HEK293T (cell line): ENCODE results near the gene YTHDF2.
"Not testable (repeated sequence)": the region's sequence is repeated elsewhere in the genome, so short reads cannot be mapped to it uniquely, and the experiment has no call there.

Source experiments
- CTCF ChIA-PET: fragments of 350-600 bp; formaldehyde crosslinking; extraction: SDS; loops from one replicate; lab custom pipeline; 2021; ENCODE audit warnings: antibody characterized with exemption, inconsistent platforms; lab: Yijun Ruan, JAX
- POLR2A ChIA-PET: fragments of 350-600 bp; formaldehyde crosslinking; extraction: SDS; loops from one replicate; lab custom pipeline; 2020; ENCODE audit warnings: antibody characterized with exemption, inconsistent platforms; lab: Yijun Ruan, JAX
- DNase-seq: peaks from one replicate; pipeline ENCODE4 v3.0.0; 2012; ENCODE audit warnings: mixed read lengths; ENCODE audit errors: extremely low spot score
- ARNT ChIP-seq: fragments of 450-650 bp; IDR thresholded peaks from 2 replicates; pipeline ENCODE4 v1.6.1; 2017; ENCODE audit warnings: mild to moderate bottlenecking
- BHLHE40 ChIP-seq: fragments of 450-650 bp; IDR thresholded peaks from 2 replicates; pipeline ENCODE4 v1.6.1; 2016; ENCODE audit warnings: mild to moderate bottlenecking, moderate library complexity, borderline replicate concordance
- CTBP1 ChIP-seq: fragments of 450-650 bp; IDR thresholded peaks from 2 replicates; pipeline ENCODE4 v1.6.1; 2016; ENCODE audit warnings: borderline replicate concordance
- ELF4 ChIP-seq: fragments of 450-650 bp; IDR thresholded peaks from 2 replicates; pipeline ENCODE4 v1.6.1; 2017; ENCODE audit warnings: antibody characterized with exemption
- FOXA1 ChIP-seq: fragments of 450-650 bp; IDR thresholded peaks from 2 replicates; pipeline ENCODE4 v1.6.1; 2016; ENCODE audit warnings: mild to moderate bottlenecking
- FOXK2 ChIP-seq: fragments of 450-650 bp; IDR thresholded peaks from 2 replicates; pipeline ENCODE4 v1.6.1; 2016; ENCODE audit warnings: mild to moderate bottlenecking
- FOXM1 ChIP-seq: fragments of 450-650 bp; IDR thresholded peaks from 2 replicates; pipeline ENCODE4 v1.6.1; 2017; ENCODE audit warnings: mild to moderate bottlenecking, borderline replicate concordance
- HDGF ChIP-seq: fragments of 450-650 bp; IDR thresholded peaks from 2 replicates; pipeline ENCODE4 v1.6.1; 2017; ENCODE audit warnings: antibody characterized with exemption, borderline replicate concordance
- L3MBTL2 ChIP-seq: fragments of 450-650 bp; conservative IDR thresholded peaks from 2 replicates; pipeline ENCODE4 v1.6.1; 2016; ENCODE audit warnings: mild to moderate bottlenecking
- LEF1 ChIP-seq: fragments of 450-650 bp; IDR thresholded peaks from 2 replicates; pipeline ENCODE4 v1.6.1; 2017; ENCODE audit warnings: mild to moderate bottlenecking, borderline replicate concordance
- NFRKB ChIP-seq: fragments of 450-650 bp; IDR thresholded peaks from 2 replicates; pipeline ENCODE4 v1.6.1; 2016; ENCODE audit warnings: mild to moderate bottlenecking, moderate library complexity
- PKNOX1 ChIP-seq: fragments of 450-650 bp; IDR thresholded peaks from 2 replicates; pipeline ENCODE4 v1.6.1; 2016
- SP1 ChIP-seq: fragments of 450-650 bp; IDR thresholded peaks from 2 replicates; pipeline ENCODE4 v1.6.1; 2017
- SUZ12 ChIP-seq: fragments of 450-650 bp; IDR thresholded peaks from 2 replicates; pipeline ENCODE4 v1.6.1; 2016; ENCODE audit warnings: mild to moderate bottlenecking
- TARDBP ChIP-seq: fragments of 450-650 bp; IDR thresholded peaks from 2 replicates; pipeline ENCODE4 v1.6.1; 2016
- ZNF384 ChIP-seq: fragments of 450-650 bp; IDR thresholded peaks from 2 replicates; pipeline ENCODE4 v1.6.1; 2016

Gene YTHDF2

GRCh38 chr1:28766532-28767183 is 29.9 kb downstream of the YTHDF2 start:
- no peak for DNase-seq
- POLR2A ChIA-PET: no interaction called here
- CTCF ChIA-PET: interaction anchor here (1.4 kb wide), 1 partner anchor 30 kb away, joined by 4 read pairs; the partner anchor contains the start of gene YTHDF2
- 0 out of 2 replicates have a peak, but pooled peaks have one; percentile 6 for TF ChIP-seq ZNF384
- no peak for TF ChIP-seq L3MBTL2

DNA sequence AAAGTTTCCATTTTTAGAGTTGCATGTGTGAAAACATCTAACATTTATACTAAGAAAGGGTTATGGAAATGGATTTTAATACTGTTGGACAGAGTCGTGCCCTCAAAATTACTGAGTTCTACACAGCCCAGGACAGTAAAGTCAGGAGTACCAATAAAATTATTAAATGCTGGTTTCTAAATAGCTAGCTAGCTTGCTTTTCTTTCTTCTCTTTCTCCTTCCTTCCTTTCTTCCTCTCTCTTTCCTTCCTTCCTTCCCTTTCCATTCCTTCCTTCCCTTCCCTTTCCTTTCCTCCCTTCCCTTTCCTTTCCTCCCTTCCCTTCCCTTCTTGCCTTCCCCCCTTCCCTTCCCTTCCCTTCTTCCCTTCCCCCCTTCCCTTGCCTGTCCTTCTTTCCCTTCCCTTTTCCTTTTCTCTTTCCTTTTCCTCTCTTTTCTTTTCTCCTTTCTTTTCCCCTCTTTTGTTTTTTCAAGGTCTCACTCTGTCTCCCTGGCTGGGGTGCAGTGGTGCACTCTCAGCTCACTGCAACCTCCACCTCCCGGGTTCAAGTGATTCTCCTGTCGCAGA is 33.9 kb downstream of the YTHDF2 start:
- TF ChIP-seq PKNOX1 (no peak), FOXA1 (no peak), ELF4 (no peak), TARDBP (no peak), SUZ12 (no peak), CTBP1 (no peak), ZNF384 (no peak), HDGF (no peak), LEF1 (no peak), FOXM1 (no peak), FOXK2 (no peak)
- ChIA-PET CTCF (no interaction called here), POLR2A (no interaction called here)
- no peak for DNase-seq

- POLR2A ChIA-PET: interaction anchor here (1.2 kb wide), 1 partner anchor 124 kb away, joined by 3 read pairs; the partner anchor contains the start of gene RNU11
- CTCF ChIA-PET, DNase-seq: not testable (repeated sequence)
These were observed 35.2 kb downstream of the YTHDF2 start for GRCh38 chr1:28771921-28772320.

GRCh38 chr1:28773105-28773504 is 36.4 kb downstream of the YTHDF2 start:
- DNase-seq: no peak
- TF ChIP-seq FOXA1: no peak
- TF ChIP-seq LEF1: no peak
- no peak for TF ChIP-seq L3MBTL2
- TF ChIP-seq ELF4: no peak
- TF ChIP-seq FOXK2: no peak
- no peak for TF ChIP-seq BHLHE40
- TF ChIP-seq TARDBP: no peak
- no peak for TF ChIP-seq SUZ12
- no peak for TF ChIP-seq ZNF384
- POLR2A ChIA-PET: no interaction called here
- CTCF ChIA-PET: no interaction called here

DNA sequence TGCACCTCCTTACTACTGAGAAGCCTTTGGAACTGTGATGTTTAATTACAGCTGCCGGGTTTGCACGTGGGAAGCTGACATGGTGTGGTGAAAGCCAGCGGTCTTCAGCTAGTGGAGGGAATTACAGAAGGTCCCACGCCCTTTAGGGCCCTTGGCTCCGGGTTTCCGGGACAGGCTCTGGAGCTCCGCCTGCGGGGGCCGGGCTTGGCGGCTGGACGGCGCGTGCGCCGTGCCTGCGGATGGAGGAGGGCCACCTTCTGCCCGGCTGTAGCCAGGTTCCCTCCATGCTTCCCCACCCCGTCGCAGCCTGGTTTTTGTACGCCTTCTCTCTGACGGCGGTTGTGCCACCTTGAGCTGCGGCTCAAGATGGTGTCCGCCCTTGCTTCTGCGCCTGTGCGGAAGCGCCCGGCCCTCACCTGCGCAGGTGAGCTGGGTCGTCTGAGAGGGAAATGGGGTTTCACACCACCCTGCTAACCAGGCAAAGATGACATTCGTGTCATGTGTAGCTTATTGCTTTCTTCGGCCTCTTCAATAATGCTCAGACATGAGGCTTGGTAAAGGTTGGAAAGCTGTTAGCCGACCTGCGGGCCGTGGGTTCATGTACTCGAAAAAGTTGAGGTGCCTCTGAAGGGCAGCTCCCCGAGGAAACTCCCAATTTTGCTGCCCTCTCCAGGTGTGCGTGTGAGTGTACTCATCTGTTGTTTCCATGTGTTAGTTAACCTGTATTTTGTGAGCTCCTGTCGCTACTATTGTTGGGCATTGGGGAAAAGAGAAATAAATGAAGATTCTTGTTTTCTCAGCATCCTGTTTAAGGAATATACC is 38.6 kb downstream of the YTHDF2 start:
- ChIA-PET POLR2A (interaction anchor here (1.1 to 1.5 kb wide), 5 partner anchors 10 to 127 kb away, joined by 3 to 6 read pairs (median 3); partner anchors contain the start of gene RNU11), CTCF (no interaction called here)
- TF ChIP-seq NFRKB: no peak
- no peak for TF ChIP-seq HDGF
- TF ChIP-seq TARDBP: no peak
- no peak for TF ChIP-seq LEF1
- TF ChIP-seq BHLHE40: no peak
- no peak for TF ChIP-seq FOXK2
- TF ChIP-seq ELF4: no peak
- TF ChIP-seq CTBP1: no peak
- TF ChIP-seq FOXA1: no peak
- no peak for TF ChIP-seq L3MBTL2
- no peak for TF ChIP-seq ARNT
- no peak for TF ChIP-seq SP1
- no peak for TF ChIP-seq SUZ12
- TF ChIP-seq FOXM1: no peak
- TF ChIP-seq PKNOX1: no peak
- TF ChIP-seq ZNF384: no peak
- DNase-seq: no peak

- no peak for DNase-seq
- TF ChIP-seq ELF4 (no peak), PKNOX1 (no peak)
- POLR2A ChIA-PET: interaction anchor here (1.3 to 1.5 kb wide), 2 partner anchors 107 to 128 kb away, joined by 3 to 6 read pairs; partner anchors contain the start of gene RNU11
- CTCF ChIA-PET: no interaction called here
These were observed 39.6 kb downstream of the YTHDF2 start for GRCh38 chr1:28776341-28776740.
